GM21619 (cell line): Measurements from ENCODE around the gene ENPP1.
"Not testable (repeated sequence)": the region's sequence is repeated elsewhere in the genome, so short reads cannot be mapped to it uniquely, and the experiment has no call there.

Experiments used
- ATAC-seq: cut with Tn5 transposase; IDR thresholded peaks from one replicate; pipeline ENCODE4 v1.9.1; 2021; ENCODE audit not compliant: unreplicated experiment

Gene ENPP1

GRCh38 chr6:131868836-131869235 lies 61.0 kb downstream of the ENPP1 start:
- no peak for ATAC-seq

- ATAC-seq: no peak
Measured at GRCh38 chr6:131875647-131876046, 67.8 kb downstream of the ENPP1 start.

DNA sequence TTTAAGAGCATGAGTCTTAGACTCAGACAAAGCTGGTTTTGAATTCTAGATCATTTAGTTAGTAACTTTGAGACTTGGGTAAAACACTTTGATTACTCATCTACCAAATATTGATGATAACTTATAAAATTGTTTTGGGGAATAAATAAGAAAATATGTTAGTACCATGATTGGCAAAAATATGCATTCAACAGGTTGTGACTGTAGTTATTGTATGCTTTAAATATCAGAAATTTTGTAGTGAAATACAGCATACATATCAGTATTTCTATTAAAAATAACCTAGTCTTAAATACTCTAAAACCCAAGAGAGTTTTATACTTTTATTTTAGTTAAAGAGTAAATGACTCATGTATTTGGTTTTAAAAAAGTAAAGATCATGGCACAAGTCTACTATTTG lies 68.7 kb downstream of the ENPP1 start:
- ATAC-seq: no peak

- ATAC-seq: no peak
Measured at GRCh38 chr6:131877999-131878789, 70.4 kb downstream of the ENPP1 start.

DNA sequence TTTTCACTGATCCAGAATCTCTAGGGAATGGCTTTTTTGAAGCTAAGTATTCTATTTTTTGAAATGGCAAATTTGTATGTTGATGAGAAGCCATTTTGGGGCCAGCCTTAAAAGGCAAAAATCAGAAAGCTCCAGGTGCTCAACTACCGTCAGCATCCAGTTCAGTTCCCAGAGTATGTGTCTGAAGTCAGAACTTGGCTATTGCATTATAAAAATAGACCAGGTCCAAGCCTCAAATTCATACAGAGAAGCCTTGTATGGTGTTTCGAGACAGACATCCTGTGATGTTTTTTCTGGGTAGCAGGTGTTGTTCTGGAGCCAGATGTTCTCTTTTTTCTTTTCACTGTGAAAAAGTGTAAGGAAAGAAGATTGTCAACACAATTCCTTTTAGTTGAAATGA lies 75.2 kb downstream of the ENPP1 start:
- ATAC-seq: no peak

DNA sequence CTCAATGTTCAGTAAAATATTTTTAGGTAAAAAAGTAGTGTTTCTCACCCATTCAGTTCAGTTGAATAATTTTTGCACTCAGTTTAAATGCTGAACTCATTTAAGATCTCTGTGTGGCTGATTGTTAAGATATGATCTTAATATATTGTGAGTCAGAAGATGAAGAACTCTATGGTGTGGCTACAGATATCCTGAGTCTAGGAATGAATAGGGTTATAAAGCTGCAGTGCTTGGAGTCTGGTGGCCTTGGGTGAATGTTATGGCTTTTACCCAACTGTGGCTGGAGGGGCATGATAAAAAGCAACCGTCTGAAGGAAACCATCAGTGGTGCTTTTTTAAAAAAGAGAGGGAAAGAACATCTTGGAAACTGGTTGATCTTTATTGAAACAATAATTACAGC lies 77.4 kb downstream of the ENPP1 start:
- ATAC-seq: no peak

- ATAC-seq: no peak
Measured at GRCh38 chr6:131886517-131886916, 78.7 kb downstream of the ENPP1 start.

GRCh38 chr6:131890091-131890490 lies 82.3 kb downstream of the ENPP1 start:
- no peak for ATAC-seq

DNA sequence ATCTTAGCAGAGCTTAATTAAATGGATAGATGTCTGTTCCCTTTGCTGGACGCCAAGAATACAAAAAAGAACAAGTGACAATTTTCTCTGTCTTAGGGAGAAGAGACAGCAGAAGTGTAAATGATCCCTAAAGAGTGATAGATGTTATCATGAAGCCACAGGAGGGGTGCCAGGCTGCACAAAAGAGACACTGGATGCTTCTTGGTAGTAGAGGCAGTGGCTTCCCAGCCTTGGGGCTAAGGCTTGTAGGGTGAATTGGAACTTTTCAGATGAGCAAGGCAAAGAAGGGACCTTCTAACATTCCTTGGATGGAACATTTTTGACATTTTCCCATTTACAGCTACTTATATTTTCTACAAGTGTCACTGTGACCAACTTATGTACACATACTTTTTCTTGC lies 85.4 kb downstream of the ENPP1 start:
- no peak for ATAC-seq

GRCh38 chr6:131894493-131895424 lies 86.9 kb downstream of the ENPP1 start:
- no peak for ATAC-seq

DNA sequence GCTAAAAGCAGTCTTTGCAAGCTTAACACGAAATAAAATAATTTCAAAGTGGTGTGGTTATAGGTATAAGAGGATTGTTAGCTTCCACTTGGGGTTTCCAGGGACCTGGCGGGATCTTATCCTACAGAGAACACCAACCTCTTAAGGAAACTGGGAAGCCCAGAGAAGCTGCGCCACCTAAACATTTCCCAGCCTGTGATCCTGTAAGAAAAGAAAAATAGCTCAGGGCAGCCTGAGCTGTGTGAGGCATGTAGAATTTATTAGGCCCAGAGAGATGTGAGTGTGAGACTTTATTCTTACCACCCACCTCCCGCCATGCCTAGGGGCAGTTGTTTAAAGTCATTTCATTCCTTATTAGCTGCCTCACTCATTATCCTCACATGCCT lies 89.2 kb downstream of the ENPP1 start:
- ATAC-seq: no peak

DNA sequence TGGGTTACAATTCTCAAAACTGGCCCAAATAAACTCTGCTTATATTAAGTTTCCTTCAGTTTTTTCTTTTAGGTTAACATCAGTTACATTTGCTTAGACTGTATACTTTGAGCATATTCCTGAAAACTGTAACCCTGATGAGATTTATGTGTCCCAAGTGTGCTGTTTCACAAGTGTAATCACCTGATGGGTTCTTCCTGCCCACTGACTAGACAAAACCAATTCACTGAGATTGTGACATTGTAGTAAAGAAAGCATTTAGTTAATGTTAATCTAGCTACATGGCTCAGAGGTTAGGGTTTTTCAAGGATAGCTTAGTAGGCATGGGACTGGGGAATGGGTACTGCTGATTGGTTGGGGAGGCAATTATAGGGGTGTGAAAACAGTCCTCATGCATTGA lies 89.8 kb downstream of the ENPP1 start:
- no peak for ATAC-seq

- no peak for ATAC-seq
Measured at GRCh38 chr6:131898718-131899117, 90.9 kb downstream of the ENPP1 start.

DNA sequence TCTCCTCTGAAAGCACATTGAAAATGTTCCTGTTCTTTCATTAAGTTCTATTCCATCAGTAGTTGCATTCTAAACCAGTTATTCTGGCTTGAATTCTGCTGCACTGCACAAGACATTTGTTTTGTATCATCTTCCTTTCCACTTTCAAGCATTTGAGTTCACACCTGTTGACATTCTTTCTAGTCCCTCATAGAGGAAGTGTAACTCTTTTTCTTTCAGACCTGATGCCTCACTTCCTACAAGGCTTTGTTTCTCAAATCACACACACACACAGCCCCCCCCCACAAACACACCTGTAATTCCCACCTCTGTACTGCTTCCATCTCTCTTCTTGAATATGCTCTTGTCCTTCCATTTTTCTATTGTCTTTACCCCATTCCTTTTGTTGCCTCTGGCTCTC lies 92.4 kb downstream of the ENPP1 start:
- ATAC-seq: no peak

DNA sequence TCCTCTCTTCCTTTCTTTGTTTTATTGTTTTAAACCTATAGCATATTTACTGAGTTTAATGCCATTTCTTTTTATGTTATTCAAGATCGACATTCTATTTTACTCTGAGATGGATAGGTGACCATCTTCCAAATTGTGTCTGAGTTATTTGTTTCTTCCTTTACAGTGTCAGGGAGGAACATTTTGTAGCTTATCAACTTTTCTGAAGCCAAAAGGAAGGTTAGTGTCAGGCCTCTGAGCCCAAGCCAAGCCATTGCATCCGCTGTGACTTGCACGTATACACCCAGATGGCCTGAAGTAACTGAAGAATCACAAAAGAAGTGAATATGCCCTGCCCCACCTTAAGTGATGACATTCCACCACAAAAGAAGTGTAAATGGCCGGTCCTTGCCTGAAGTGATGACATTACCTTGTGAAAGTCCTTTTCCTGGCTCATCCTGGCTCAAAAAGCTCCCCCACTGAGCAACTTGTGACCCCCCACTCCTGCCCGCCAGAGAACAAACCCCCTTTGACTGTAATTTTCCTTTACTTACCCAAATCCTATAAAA lies 93.6 kb downstream of the ENPP1 start:
- ATAC-seq: not testable (repeated sequence)

- not testable (repeated sequence) for ATAC-seq
Measured at GRCh38 chr6:131903734-131904133, 95.9 kb downstream of the ENPP1 start.

- not testable (repeated sequence) for ATAC-seq
Measured at GRCh38 chr6:131908787-131909186, 101.0 kb downstream of the ENPP1 start.

DNA sequence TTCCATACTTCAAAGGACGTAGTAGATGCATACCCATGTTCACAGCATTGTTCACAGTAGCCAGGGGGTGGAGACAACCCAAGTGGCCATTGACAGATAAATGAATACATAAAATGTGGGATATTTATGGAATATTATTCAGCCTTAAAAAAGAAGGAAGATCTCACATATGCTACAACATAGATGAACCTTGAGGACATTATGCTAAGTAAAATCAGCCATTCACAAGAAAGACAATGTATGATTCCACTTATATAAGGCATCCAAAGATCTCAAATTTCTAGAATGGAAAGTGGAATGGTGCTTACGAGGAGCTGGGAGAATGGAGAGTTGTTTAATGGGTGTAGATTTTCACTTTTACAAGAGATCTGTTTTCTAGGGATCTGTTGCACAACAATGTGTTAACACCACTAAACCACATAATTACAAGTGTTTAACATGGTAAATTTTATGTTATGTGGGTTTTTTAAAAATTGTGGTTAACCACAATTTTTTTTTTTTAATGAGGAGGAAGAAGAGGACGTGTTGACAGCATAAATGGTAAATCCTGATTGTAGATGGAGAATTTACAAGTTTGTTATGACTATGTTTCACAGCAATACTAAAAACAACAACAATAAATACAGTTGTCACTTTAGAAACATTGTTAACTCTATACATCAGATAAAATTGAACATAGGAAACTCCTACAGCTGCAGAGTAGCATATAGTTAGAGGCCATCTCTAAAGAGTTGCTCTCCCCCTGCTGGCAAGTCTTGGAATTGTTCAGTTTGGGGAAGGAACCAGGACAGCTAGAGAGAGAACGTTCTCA lies 101.8 kb downstream of the ENPP1 start:
- ATAC-seq: peak; percentile 99

- ATAC-seq: no peak
Measured at GRCh38 chr6:131910219-131910589, 102.4 kb downstream of the ENPP1 start.

DNA sequence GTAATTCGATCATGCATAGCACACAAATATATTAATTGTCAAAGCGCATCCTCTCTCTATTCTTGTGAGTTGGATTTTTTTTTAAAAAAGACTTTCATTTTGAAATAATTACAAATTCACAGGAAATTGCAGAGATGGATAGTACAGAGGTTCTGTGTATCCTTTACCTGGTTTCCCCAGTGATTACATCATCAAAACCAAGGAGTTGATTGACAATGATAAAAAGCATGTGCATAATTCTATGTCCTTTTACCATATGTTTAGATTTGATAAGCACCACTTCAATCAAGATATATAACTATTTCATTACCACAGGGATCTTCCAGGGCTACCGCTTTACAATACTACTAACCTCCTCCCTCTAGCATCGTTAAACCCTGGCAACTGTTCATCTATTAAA lies 103.1 kb downstream of the ENPP1 start:
- no peak for ATAC-seq

- no peak for ATAC-seq
Measured at GRCh38 chr6:131911951-131912350, 104.1 kb downstream of the ENPP1 start.
